Upper lobe of left lung (tissue), 6 donors: Measurements from ENCODE around the gene DAPL1. TPM values are rescaled to one million over a fixed set of nuclear protein-coding genes. Genes with fewer than 3 reads are reported as not detected.

ENCODE experiments used
- ATAC-seq, 2 donors: fragments of 200-7000 bp; cut with Tn5 transposase; one replicate each; pipeline ENCODE4 v1.9.1; 2022; ENCODE audit warnings: mild to moderate bottlenecking in 2 of 2, moderate library complexity in 2 of 2; ENCODE audit not compliant: low FRiP score in 2 of 2
- DNase-seq, 2 donors: peaks; one replicate each; pipeline ENCODE4 v3.0.0-alpha.2; 2019 to 2020
- H3K27ac ChIP-seq, 4 donors: fragments of 200-600 bp; sonication (generic); one replicate each; pipeline ENCODE4 v1.5.1; 2016 to 2019
- H3K27me3 ChIP-seq, 4 donors: fragments of 200-600 bp; sonication (generic); one replicate each; pipeline ENCODE4 v1.5.1; 2017 to 2019
- H3K36me3 ChIP-seq, 4 donors: fragments of 200-600 bp; sonication (generic); one replicate each; pipeline ENCODE4 v1.5.1; 2016 to 2019
- H3K4me1 ChIP-seq, 4 donors: fragments of 200-600 bp; sonication (generic); one replicate each; pipeline ENCODE4 v1.5.1; 2018 to 2019
- H3K4me3 ChIP-seq, 4 donors: fragments of 200-600 bp; sonication (generic); one replicate each; pipeline ENCODE4 v1.5.1; 2017 to 2019; ENCODE audit warnings: mild to moderate bottlenecking in 2 of 4, moderate library complexity in 1 of 4
- H3K9me3 ChIP-seq, 4 donors: fragments of 200-600 bp; sonication (generic); one replicate each; pipeline ENCODE4 v1.5.1; 2018 to 2019
- EP300 ChIP-seq, 4 donors: sonication (generic); formaldehyde crosslinking; IDR thresholded peaks; one replicate each; pipeline ENCODE4 v1.5.1; 2017; ENCODE audit warnings: antibody characterized with exemption in 4 of 4, control low read depth in 2 of 4
- POLR2A ChIP-seq, 4 donors: fragments of 450-650 bp; IDR thresholded peaks; one replicate each; pipeline ENCODE4 v1.5.1; 2016 to 2017; ENCODE audit warnings: antibody characterized with exemption in 4 of 4, mild to moderate bottlenecking in 2 of 4
- POLR2AphosphoS5 ChIP-seq, 2 donors: sonication (generic); formaldehyde crosslinking; IDR thresholded peaks; one replicate each; pipeline ENCODE4 v1.5.1; 2017; ENCODE audit warnings: antibody characterized with exemption in 2 of 2
- WGBS, 2 donors: methylation state at CpG; one replicate each; pipeline ENCODE4 v1.1.5; 2017 to 2018; 5-methylcytosine and 5-hydroxymethylcytosine counted together
- total RNA-seq, 6 donors: library from RNA; depleted of rRNA in 4 of 6; stranded (reverse); fragments of >200 nt in 4 of 6; gene quantifications; one replicate each; pipeline versions ENCODE4 v1.1.0 to v1.2.1, GENCODE V29; 2016 to 2021
- TF ChIP-seq, protein P1 (sequence below), 6 experiments: fragments of 450-650 bp in 4 of 6; fragments of 200-600 bp in 2 of 6; sonication (generic) in 2 of 6; IDR thresholded peaks; one replicate each; pipeline ENCODE4 v1.5.1; 2016 to 2019; ENCODE audit warnings: antibody characterized with exemption in 6 of 6
- donor health status: DM: no; HTN: no; CAD: no; lungs with moderate emphysema.
- donor health status: DM: no; HTN: yes; CAD: no; lungs with severe emphysema.

DAPL1 gene
- total RNA-seq, 6 donors from 2014 or later: 0.43 TPM; not detected in 5

DNA sequence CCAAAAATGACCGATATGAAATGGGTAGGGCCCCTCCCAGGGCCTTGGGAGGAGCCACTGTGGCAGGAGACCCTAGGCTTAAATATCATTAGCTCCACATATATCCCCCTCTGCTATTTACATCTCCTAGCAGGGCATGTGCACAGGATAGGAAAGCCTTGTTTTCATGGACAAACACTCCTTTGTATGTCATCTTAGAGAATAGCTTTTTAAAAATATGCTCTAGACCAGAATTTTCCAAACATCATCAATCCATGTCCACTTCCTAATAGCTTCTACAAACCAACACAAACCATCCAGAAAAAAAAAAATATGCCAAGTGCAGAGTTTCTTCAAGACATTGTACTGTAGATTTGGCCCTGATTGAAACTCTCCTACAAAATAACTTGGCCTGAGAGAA is 10.8 kb downstream of the DAPL1 start:
- ATAC-seq (no peak), DNase-seq (no peak)
- TF ChIP-seq, protein P1, sequence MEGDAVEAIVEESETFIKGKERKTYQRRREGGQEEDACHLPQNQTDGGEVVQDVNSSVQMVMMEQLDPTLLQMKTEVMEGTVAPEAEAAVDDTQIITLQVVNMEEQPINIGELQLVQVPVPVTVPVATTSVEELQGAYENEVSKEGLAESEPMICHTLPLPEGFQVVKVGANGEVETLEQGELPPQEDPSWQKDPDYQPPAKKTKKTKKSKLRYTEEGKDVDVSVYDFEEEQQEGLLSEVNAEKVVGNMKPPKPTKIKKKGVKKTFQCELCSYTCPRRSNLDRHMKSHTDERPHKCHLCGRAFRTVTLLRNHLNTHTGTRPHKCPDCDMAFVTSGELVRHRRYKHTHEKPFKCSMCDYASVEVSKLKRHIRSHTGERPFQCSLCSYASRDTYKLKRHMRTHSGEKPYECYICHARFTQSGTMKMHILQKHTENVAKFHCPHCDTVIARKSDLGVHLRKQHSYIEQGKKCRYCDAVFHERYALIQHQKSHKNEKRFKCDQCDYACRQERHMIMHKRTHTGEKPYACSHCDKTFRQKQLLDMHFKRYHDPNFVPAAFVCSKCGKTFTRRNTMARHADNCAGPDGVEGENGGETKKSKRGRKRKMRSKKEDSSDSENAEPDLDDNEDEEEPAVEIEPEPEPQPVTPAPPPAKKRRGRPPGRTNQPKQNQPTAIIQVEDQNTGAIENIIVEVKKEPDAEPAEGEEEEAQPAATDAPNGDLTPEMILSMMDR (IDR thresholded peaks at IDR 0.05): no peak
- TF ChIP-seq POLR2AphosphoS5 (IDR thresholded peaks at IDR 0.05) (no peak), EP300 (IDR thresholded peaks at IDR 0.05) (no peak), POLR2A (IDR thresholded peaks at IDR 0.05) (no peak)
- Histone ChIP-seq H3K27me3 (no peaks in the 10 kb centered on the region), H3K4me1 (peaks cover 0 to 3% (median 0%) of the 10 kb centered on the region in 4 donors), H3K4me3 (no peak overlapping the region), H3K9me3 (no peaks in the 10 kb centered on the region), H3K27ac (no peak overlapping the region), H3K36me3 (no peaks in the 10 kb centered on the region)
- WGBS, 2 donors: 63 to 79% methylated on average over 1 of the region's 1 CpG

DNA sequence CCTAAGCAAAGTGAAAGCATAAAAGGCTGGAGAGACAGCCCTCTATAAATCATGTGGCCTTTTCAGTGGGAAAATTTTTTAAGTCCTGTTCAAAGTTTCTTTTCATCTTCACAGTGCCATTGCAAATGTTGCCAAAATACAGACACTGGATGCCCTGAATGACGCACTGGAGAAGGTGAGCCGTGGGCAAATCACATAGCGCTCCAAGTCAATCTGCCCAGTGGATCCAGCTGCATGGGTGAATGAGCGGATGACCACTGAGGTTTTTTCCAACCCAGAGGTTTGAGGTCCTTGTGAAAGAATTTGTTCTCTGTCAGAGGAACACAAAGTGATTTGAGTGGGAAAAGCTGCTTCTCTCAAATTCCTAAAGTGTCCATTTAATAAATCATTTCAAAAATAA is 11.8 kb downstream of the DAPL1 start:
- no peak overlapping the region for H3K27ac ChIP-seq
- no peaks in the 10 kb centered on the region for H3K9me3 ChIP-seq
- 78 to 98% methylated on average over 4 of the region's 4 CpGs for WGBS, 2 donors
- no peak for DNase-seq
- H3K4me3 ChIP-seq: no peak overlapping the region
- no peaks in the 10 kb centered on the region for H3K36me3 ChIP-seq
- H3K4me1 ChIP-seq: peaks cover 0 to 3% (median 0%) of the 10 kb centered on the region in 4 donors
- no peaks in the 10 kb centered on the region for H3K27me3 ChIP-seq
- TF ChIP-seq POLR2AphosphoS5 (IDR thresholded peaks at IDR 0.05) (no peak), EP300 (IDR thresholded peaks at IDR 0.05) (no peak), POLR2A (IDR thresholded peaks at IDR 0.05) (no peak)
- TF ChIP-seq, protein P1 (IDR thresholded peaks at IDR 0.05): no peak
- no peak for ATAC-seq

DNA sequence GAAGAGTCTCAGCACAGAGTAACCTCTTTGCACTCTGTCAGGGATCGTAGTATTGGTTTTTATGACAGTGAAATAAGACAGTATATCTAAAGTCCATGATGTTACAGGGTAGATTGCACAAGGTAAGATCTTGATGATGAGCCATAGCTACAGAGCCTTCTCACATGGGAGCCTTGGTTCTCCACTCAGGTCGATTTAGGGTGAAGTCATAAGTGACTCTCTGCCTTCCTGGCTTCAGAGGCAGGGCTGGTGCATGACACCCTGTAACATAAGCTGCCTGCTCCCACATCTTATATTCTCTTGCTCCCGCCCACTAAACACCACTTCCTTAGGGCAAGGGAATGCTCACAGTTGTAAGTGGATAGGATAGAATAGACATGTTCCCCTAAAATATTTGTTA is 13.3 kb downstream of the DAPL1 start:
- Histone ChIP-seq H3K9me3 (no peaks in the 10 kb centered on the region), H3K4me3 (no peak overlapping the region), H3K27me3 (no peaks in the 10 kb centered on the region), H3K4me1 (no peaks in the 10 kb centered on the region), H3K27ac (no peak overlapping the region), H3K36me3 (no peaks in the 10 kb centered on the region)
- DNase-seq: no peak
- no peak for ATAC-seq
- TF ChIP-seq POLR2AphosphoS5 (IDR thresholded peaks at IDR 0.05) (no peak), EP300 (IDR thresholded peaks at IDR 0.05) (no peak), POLR2A (IDR thresholded peaks at IDR 0.05) (no peak)
- TF ChIP-seq, protein P1 (IDR thresholded peaks at IDR 0.05): no peak
- 85 to 87% methylated on average over 3 of the region's 3 CpGs for WGBS, 2 donors

DNA sequence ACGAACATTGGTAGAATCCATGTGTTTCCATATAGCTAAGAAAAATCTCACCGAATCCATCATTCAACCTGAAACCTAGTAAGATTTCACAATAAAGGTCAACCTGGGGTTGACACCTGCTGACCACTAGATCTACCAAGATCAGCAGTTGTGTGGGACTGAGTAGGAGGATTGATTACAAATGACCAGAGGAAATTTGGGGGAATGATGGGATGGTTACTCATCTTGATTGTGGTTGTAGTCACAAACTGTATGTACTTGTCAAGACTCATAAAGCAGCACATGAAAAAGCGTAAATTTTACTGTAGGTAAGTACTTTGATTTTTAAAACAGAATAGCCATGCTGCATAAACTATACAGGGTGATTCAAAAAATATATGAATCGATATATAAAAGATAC is 14.7 kb downstream of the DAPL1 start:
- H3K4me1 ChIP-seq: no peaks in the 10 kb centered on the region
- H3K27ac ChIP-seq: no peak overlapping the region
- no peak for DNase-seq
- no peaks in the 10 kb centered on the region for H3K27me3 ChIP-seq
- TF ChIP-seq EP300 (IDR thresholded peaks at IDR 0.05) (no peak), POLR2AphosphoS5 (IDR thresholded peaks at IDR 0.05) (no peak), POLR2A (IDR thresholded peaks at IDR 0.05) (no peak)
- TF ChIP-seq, protein P1 (IDR thresholded peaks at IDR 0.05): no peak
- ATAC-seq: no peak
- 64 to 68% methylated on average over 4 of the region's 4 CpGs for WGBS, 2 donors
- H3K4me3 ChIP-seq: no peak overlapping the region
- no peaks in the 10 kb centered on the region for H3K9me3 ChIP-seq
- no peaks in the 10 kb centered on the region for H3K36me3 ChIP-seq

DNA sequence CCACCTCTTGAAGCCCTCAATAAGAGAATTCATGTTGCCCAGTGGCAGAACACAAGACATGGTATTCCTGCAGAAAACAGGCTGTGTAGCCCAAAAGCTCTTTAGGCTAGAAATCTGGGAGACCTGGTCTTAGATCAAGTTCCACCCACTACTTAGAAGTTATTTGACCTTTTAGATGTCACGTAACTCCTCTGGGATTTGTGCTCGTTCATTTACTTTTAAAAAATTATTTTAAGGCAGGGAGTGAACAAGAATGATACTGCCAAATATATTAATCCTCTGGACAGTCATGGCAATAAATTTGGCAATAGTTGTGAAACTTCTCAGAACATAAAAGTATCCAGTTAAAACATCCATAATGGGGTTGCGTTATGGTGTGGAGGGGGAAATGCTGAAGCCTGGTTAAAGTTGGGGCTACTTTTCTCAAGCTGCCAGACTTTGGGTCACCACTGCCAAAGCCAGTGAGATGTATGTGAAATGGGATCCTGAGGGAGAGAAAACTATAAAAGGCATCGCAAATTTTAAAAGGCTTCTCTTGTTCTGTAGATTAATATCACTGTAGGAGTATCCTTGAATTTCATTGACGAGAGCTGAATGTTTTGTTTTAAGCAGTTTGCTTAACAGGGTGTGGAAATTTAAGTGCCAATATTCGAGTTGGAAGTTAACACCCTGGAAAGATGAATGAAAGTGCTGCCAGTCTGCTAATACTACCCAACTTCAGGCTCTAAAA is 15.8 kb downstream of the DAPL1 start:
- WGBS, 2 donors: 60 to 63% methylated on average over 6 of the region's 6 CpGs
- no peaks in the 10 kb centered on the region for H3K9me3 ChIP-seq
- DNase-seq: no peak
- no peaks in the 10 kb centered on the region for H3K36me3 ChIP-seq
- no peak overlapping the region for H3K27ac ChIP-seq
- no peaks in the 10 kb centered on the region for H3K4me1 ChIP-seq
- no peaks in the 10 kb centered on the region for H3K27me3 ChIP-seq
- no peak overlapping the region for H3K4me3 ChIP-seq
- ATAC-seq: no peak
- TF ChIP-seq, protein P1 (IDR thresholded peaks at IDR 0.05): no peak
- TF ChIP-seq POLR2AphosphoS5 (IDR thresholded peaks at IDR 0.05) (no peak), POLR2A (IDR thresholded peaks at IDR 0.05) (no peak), EP300 (IDR thresholded peaks at IDR 0.05) (no peak)
